Measurements from ENCODE around the gene MITF.

The MITF gene

DNA sequence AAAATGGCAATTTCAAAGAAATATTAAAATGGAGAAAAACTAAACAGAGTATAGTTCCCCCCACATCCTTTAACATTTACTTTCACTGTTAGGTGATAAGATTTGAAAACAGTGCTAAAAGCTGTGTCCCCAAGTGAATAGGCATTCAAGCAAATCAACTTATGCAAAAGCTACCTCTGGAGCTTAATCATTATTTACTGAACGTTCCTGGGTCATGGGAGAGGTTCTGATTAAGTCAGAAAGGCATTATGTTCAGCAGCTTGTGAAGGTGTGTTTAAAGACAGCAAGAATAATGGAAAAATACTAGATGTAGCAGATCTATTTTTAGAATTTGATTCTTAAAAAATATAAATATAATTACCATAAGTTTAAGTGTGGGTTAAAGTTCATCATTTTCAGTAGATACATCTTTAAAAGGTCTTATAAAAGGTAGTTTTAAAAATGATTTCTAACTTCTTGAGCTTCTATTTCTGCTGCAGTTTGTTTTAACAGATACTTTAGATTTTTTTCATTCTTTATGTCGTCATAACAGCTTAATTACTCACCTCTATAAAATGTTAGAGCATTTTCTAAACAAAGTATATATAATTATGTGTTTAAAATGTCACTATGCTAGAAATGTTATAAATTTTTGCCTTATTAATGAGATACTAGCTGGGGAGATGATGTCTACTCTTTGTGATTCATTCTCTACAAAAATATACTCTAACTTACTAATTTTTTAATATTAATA, 127.9 kb downstream of the MITF start:
- no peak overlapping the region for H3K27ac ChIP-seq (ENCODE audit: low read length)
- H4K20me1 ChIP-seq (ENCODE audit: insufficient read depth, low read length), result no peaks in the 10 kb centered on the region
- TF ChIP-seq EZH2phosphoT487 (IDR thresholded peaks at IDR 0.05; ENCODE audit: low read depth), result no peak
- TF ChIP-seq, protein P1, sequence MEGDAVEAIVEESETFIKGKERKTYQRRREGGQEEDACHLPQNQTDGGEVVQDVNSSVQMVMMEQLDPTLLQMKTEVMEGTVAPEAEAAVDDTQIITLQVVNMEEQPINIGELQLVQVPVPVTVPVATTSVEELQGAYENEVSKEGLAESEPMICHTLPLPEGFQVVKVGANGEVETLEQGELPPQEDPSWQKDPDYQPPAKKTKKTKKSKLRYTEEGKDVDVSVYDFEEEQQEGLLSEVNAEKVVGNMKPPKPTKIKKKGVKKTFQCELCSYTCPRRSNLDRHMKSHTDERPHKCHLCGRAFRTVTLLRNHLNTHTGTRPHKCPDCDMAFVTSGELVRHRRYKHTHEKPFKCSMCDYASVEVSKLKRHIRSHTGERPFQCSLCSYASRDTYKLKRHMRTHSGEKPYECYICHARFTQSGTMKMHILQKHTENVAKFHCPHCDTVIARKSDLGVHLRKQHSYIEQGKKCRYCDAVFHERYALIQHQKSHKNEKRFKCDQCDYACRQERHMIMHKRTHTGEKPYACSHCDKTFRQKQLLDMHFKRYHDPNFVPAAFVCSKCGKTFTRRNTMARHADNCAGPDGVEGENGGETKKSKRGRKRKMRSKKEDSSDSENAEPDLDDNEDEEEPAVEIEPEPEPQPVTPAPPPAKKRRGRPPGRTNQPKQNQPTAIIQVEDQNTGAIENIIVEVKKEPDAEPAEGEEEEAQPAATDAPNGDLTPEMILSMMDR (IDR thresholded peaks at IDR 0.05; ENCODE audit: low read depth, low read length), result no peak

DNA sequence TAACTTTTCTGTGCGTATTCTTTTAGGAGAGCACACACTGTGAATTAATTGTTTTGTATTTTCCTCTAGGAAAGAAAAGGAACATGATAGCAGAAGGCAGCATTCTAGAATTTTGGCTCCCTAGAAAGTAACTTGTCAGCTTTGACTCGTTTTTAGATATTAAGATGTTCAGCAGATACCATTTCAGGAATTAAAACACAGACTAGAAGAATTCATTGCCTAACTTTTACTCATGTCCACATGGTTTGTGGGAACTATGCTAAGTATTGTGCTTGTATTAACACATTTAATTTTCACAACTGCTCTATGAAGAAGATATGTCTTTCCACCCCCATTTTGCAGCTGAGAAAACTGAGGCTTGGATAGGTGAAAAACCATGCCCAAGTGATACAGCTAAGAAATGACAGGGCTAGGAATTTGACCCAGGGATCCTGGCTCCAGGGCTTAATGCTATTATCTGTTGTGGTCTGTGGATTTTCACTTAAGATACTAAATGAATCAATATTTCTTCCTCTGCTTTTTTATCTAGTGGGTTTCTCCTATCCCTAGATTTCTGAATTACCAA, 128.8 kb downstream of the MITF start:
- Histone ChIP-seq H3K79me2 (ENCODE audit: low read length) (no peaks in the 10 kb centered on the region), H2AFZ (ENCODE audit: low read depth, low read length) (no peak overlapping the region), H4K20me1 (ENCODE audit: insufficient read depth, low read length) (no peaks in the 10 kb centered on the region), H3K9me3 (ENCODE audit: insufficient read depth, low read length) (no peaks in the 10 kb centered on the region), H3K36me3 (replicated peaks; ENCODE audit: low read depth, low read length) (no peaks in the 10 kb centered on the region), H3K27ac (ENCODE audit: low read length) (no peak overlapping the region), H3K4me3 (ENCODE audit: low read length) (no peak overlapping the region), H3K4me1 (ENCODE audit: low read length) (no peaks in the 10 kb centered on the region), H3K27me3 (ENCODE audit: low read depth, low read length) (no peaks in the 10 kb centered on the region), H3K9ac (ENCODE audit: low read length) (no peak overlapping the region), H3K4me2 (ENCODE audit: low read length) (no peak overlapping the region)
- TF ChIP-seq, protein P1 (IDR thresholded peaks at IDR 0.05; ENCODE audit: low read depth, low read length), result no peak
- no peak for TF ChIP-seq EZH2phosphoT487 (IDR thresholded peaks at IDR 0.05; ENCODE audit: low read depth)

More for the DNA sequence above, 127.9 kb downstream of the MITF start:
- Histone ChIP-seq H3K79me2 (ENCODE audit: low read length) (no peaks in the 10 kb centered on the region), H2AFZ (ENCODE audit: low read depth, low read length) (no peak overlapping the region), H3K4me1 (ENCODE audit: low read length) (no peaks in the 10 kb centered on the region), H3K4me3 (ENCODE audit: low read length) (no peak overlapping the region), H3K9ac (ENCODE audit: low read length) (no peak overlapping the region), H3K27me3 (ENCODE audit: low read depth, low read length) (no peaks in the 10 kb centered on the region), H3K36me3 (replicated peaks; ENCODE audit: low read depth, low read length) (no peaks in the 10 kb centered on the region), H3K4me2 (ENCODE audit: low read length) (no peak overlapping the region), H3K9me3 (ENCODE audit: insufficient read depth, low read length) (no peaks in the 10 kb centered on the region)

DNA sequence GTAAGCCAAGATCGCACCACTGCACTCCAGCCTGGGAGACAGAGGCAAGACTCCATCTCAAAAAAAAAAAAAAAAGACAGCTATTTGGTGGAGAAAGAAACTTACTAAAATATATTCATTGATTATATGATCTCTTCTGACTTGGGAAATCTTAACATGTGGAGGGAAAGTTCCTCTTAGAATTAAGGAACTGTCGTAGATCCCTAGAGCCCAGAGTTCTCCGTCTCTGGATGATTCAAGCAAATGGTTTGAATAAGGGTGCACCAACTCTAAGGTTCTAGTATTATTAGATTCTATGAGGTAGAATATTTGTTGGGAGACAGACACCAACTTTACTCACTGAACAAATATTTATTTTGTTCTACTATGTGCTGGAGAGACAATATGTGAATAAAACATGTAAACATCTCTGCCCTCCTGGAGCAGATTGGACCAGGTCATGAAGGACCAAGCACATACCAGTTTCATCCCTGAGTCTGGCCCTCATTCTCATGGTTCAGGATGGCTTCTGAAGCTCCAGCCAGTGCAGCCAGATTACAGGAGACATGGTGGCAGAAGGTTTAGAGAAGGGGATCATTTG, 129.7 kb downstream of the MITF start:
- no peaks in the 10 kb centered on the region for H4K20me1 ChIP-seq (ENCODE audit: insufficient read depth, low read length)
- H3K4me2 ChIP-seq (ENCODE audit: low read length), result no peak overlapping the region
- TF ChIP-seq, protein P1 (IDR thresholded peaks at IDR 0.05; ENCODE audit: low read depth, low read length), result no peak
- TF ChIP-seq EZH2phosphoT487 (IDR thresholded peaks at IDR 0.05; ENCODE audit: low read depth), result no peak
- H3K36me3 ChIP-seq (replicated peaks; ENCODE audit: low read depth, low read length), result no peaks in the 10 kb centered on the region
- H3K4me3 ChIP-seq (ENCODE audit: low read length), result no peak overlapping the region
- H3K27me3 ChIP-seq (ENCODE audit: low read depth, low read length), result no peaks in the 10 kb centered on the region
- H3K27ac ChIP-seq (ENCODE audit: low read length), result no peak overlapping the region
- no peaks in the 10 kb centered on the region for H3K79me2 ChIP-seq (ENCODE audit: low read length)
- H2AFZ ChIP-seq (ENCODE audit: low read depth, low read length), result no peak overlapping the region
- no peaks in the 10 kb centered on the region for H3K4me1 ChIP-seq (ENCODE audit: low read length)
- no peak overlapping the region for H3K9ac ChIP-seq (ENCODE audit: low read length)
- no peaks in the 10 kb centered on the region for H3K9me3 ChIP-seq (ENCODE audit: insufficient read depth, low read length)

DNA sequence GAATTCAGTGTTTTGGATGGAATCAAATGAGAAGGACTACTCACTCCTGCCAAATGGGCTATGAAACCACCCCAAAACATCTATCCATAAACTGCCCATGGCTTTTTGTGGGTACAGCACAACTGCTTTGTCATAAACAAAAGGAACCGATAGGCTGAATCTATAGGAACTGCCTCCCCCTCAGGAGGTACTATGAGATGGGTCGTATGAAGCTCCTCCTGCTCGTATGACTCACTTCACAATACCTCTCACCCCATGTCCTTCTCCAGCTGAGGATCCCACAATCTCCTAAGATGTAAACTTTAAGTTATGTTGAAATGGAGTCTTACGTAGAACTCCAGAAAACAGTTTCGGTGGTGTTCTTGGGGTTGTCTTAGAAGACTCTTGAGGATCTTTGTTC, 130.4 kb downstream of the MITF start:
- Histone ChIP-seq H3K4me3 (ENCODE audit: low read length) (no peak overlapping the region), H4K20me1 (ENCODE audit: insufficient read depth, low read length) (no peaks in the 10 kb centered on the region), H3K79me2 (ENCODE audit: low read length) (no peaks in the 10 kb centered on the region), H3K9ac (ENCODE audit: low read length) (no peak overlapping the region), H3K9me3 (ENCODE audit: insufficient read depth, low read length) (no peaks in the 10 kb centered on the region), H3K27ac (ENCODE audit: low read length) (no peak overlapping the region), H3K27me3 (ENCODE audit: low read depth, low read length) (no peaks in the 10 kb centered on the region), H3K4me1 (ENCODE audit: low read length) (no peaks in the 10 kb centered on the region), H3K4me2 (ENCODE audit: low read length) (no peak overlapping the region), H3K36me3 (replicated peaks; ENCODE audit: low read depth, low read length) (no peaks in the 10 kb centered on the region), H2AFZ (ENCODE audit: low read depth, low read length) (no peak overlapping the region)
- TF ChIP-seq, protein P1 (IDR thresholded peaks at IDR 0.05; ENCODE audit: low read depth, low read length), result no peak
- no peak for TF ChIP-seq EZH2phosphoT487 (IDR thresholded peaks at IDR 0.05; ENCODE audit: low read depth)
